H1 (cell line): ENCODE data around the gene ZBTB16. TPM values are rescaled to one million over a fixed set of nuclear protein-coding genes. Genes with fewer than 3 reads are reported as not detected.

Source experiments
- CTCF ChIA-PET: fragments of 300-600 bp; sonication (Branson Sonifier 250); formaldehyde crosslinking; loops from one replicate; lab custom pipeline; 2021; ENCODE audit not compliant: partially characterized antibody; lab: Charles Lee
- POLR2A ChIA-PET: fragments of 300-600 bp; sonication (Branson Sonifier 250); formaldehyde crosslinking; loops from one replicate; lab custom pipeline; 2021; ENCODE audit warnings: inconsistent platforms; ENCODE audit not compliant: partially characterized antibody; lab: Charles Lee
- DNase-seq, 2 experiments: peaks; one replicate each; pipeline versions ENCODE4 v3.0.0 to v3.0.0-alpha.2; 2010 to 2022; ENCODE audit warnings: low spot score in 2 of 2, low read depth in 1 of 2, mixed read lengths in 1 of 2
- FAIRE-seq: peaks from 2 replicates; lab custom pipeline; 2011; peaks lifted over from hg19 to GRCh38; lab: Jason Lieb, UNC
- H2AFZ ChIP-seq: 2 replicates; pipeline ENCODE4 v1.8.1; 2012; ENCODE audit warnings: low read length, inconsistent platforms
- H2AK5ac ChIP-seq: 2 replicates; pipeline ENCODE4 v1.6.1; 2013; ENCODE audit warnings: low read depth, low read length
- H2BK120ac ChIP-seq: replicated peaks from 2 replicates; pipeline ENCODE3; 2013; ENCODE audit warnings: low read depth, low read length, inconsistent platforms
- H2BK12ac ChIP-seq: 2 replicates; pipeline ENCODE4 v1.6.1; 2013; ENCODE audit warnings: low read depth, low read length
- H2BK15ac ChIP-seq: 2 replicates; pipeline ENCODE4 v1.6.1; 2013; ENCODE audit warnings: low read length
- H2BK20ac ChIP-seq: 2 replicates; pipeline ENCODE4 v1.6.1; 2013; ENCODE audit warnings: low read length
- H2BK5ac ChIP-seq: 2 replicates; pipeline ENCODE4 v1.6.1; 2013; ENCODE audit warnings: low read depth, low read length
- H3K14ac ChIP-seq: 2 replicates; pipeline ENCODE4 v1.6.1; 2013; ENCODE audit warnings: inconsistent platforms; ENCODE audit not compliant: insufficient read length
- H3K18ac ChIP-seq: 2 replicates; pipeline ENCODE4 v1.6.1; 2013; ENCODE audit warnings: low read length; ENCODE audit errors: extremely low read depth
- H3K23ac ChIP-seq: 2 replicates; pipeline ENCODE4 v1.6.1; 2013; ENCODE audit warnings: inconsistent platforms; ENCODE audit not compliant: insufficient read length
- H3K23me2 ChIP-seq: 2 replicates; pipeline ENCODE4 v1.6.1; 2013; ENCODE audit warnings: low read depth, low read length
- H3K27ac ChIP-seq: 2 replicates; pipeline ENCODE4 v1.6.1; 2011; ENCODE audit warnings: low read depth, low read length, inconsistent platforms
- H3K27me3 ChIP-seq, 4 experiments: replicated peaks in 1 of 4; 1 replicate in 1 of 4; 2 replicates in 3 of 4; pipeline versions ENCODE4 v1.6.1 to v1.8.1; 2011 to 2013; ENCODE audit warnings: low read length in 3 of 4, mild to moderate bottlenecking in 3 of 4, inconsistent platforms in 2 of 4, mixed read lengths in 2 of 4, moderate library complexity in 1 of 4; ENCODE audit not compliant: control insufficient read depth in 3 of 4, insufficient read depth in 3 of 4; ENCODE audit errors: extremely low read depth in 1 of 4
- H3K36me3 ChIP-seq, 4 experiments: 2 replicates each; pipeline versions ENCODE4 v1.6.1 to v1.8.1; 2011 to 2013; ENCODE audit warnings: mild to moderate bottlenecking in 4 of 4, low read length in 3 of 4, moderate library complexity in 2 of 4, control low read depth in 1 of 4, inconsistent platforms in 1 of 4; ENCODE audit not compliant: insufficient read depth in 4 of 4, control insufficient read depth in 2 of 4
- H3K4ac ChIP-seq: replicated peaks from 2 replicates; pipeline ENCODE3; 2013; ENCODE audit warnings: low read length, low read depth, mixed read lengths, inconsistent platforms; ENCODE audit not compliant: insufficient read length
- H3K4me1 ChIP-seq, 4 experiments: replicated peaks in 1 of 4; 1 replicate in 1 of 4; 2 replicates in 3 of 4; pipeline versions ENCODE4 v1.6.1 to v1.8.1; 2011 to 2013; ENCODE audit warnings: low read length in 3 of 4, inconsistent platforms in 2 of 4, mixed read lengths in 1 of 4; ENCODE audit not compliant: insufficient read depth in 4 of 4, control insufficient read depth in 3 of 4
- H3K4me2 ChIP-seq, 2 experiments: 2 replicates each; pipeline versions ENCODE4 v1.6.1 to v1.8.1; 2011 to 2013; ENCODE audit warnings: low read depth in 2 of 2, low read length in 2 of 2, control low read depth in 1 of 2, inconsistent platforms in 1 of 2, mild to moderate bottlenecking in 1 of 2; ENCODE audit not compliant: insufficient read depth in 1 of 2
- H3K4me3 ChIP-seq, 4 experiments: fragments of 200-600, 300-600 bp in 1 of 4; sonication (generic), shearing (Covaris generic), sonication (Bioruptor Twin) in 1 of 4; 2 replicates each; pipeline versions ENCODE4 v1.5.1 to v1.8.1; 2011 to 2016; ENCODE audit warnings: low read length in 4 of 4, low read depth in 3 of 4, control low read depth in 2 of 4, inconsistent platforms in 2 of 4, mild to moderate bottlenecking in 2 of 4, mixed read lengths in 1 of 4, moderate library complexity in 1 of 4; ENCODE audit not compliant: insufficient read depth in 2 of 4; ENCODE audit errors: extremely low read depth in 1 of 4
- H3K56ac ChIP-seq: replicated peaks from 2 replicates; pipeline ENCODE3; 2013; ENCODE audit warnings: low read depth, mild to moderate bottlenecking, mixed read lengths, low read length, inconsistent platforms; ENCODE audit not compliant: insufficient read length
- H3K79me1 ChIP-seq: 2 replicates; pipeline ENCODE4 v1.6.1; 2013; ENCODE audit warnings: low read depth, low read length, control low read depth
- H3K79me2 ChIP-seq, 2 experiments: 2 replicates each; pipeline versions ENCODE4 v1.6.1 to v1.8.1; 2012 to 2013; ENCODE audit warnings: low read length in 2 of 2, mild to moderate bottlenecking in 2 of 2, inconsistent platforms in 1 of 2; ENCODE audit not compliant: insufficient read depth in 2 of 2, control insufficient read depth in 1 of 2
- H3K9ac ChIP-seq, 4 experiments: replicated peaks in 1 of 4; 1 replicate in 1 of 4; 2 replicates in 3 of 4; pipeline versions ENCODE4 v1.6.1 to v1.8.1; 2011 to 2013; ENCODE audit warnings: low read depth in 3 of 4, low read length in 3 of 4, control low read depth in 2 of 4, mild to moderate bottlenecking in 2 of 4, moderate library complexity in 2 of 4, inconsistent platforms in 1 of 4; ENCODE audit errors: extremely low read depth in 1 of 4
- H3K9me3 ChIP-seq, 2 experiments: 2 replicates each; pipeline versions ENCODE4 v1.6.1 to v1.8.1; 2012 to 2013; ENCODE audit warnings: mild to moderate bottlenecking in 2 of 2, moderate library complexity in 2 of 2, control low read depth in 1 of 2, inconsistent platforms in 1 of 2, low read depth in 1 of 2, low read length in 1 of 2, mixed read lengths in 1 of 2; ENCODE audit not compliant: insufficient read depth in 2 of 2
- H4K20me1 ChIP-seq, 2 experiments: replicated peaks in 1 of 2; 2 replicates each; pipeline versions ENCODE3 to v1.8.1; 2011 to 2013; ENCODE audit warnings: inconsistent platforms in 2 of 2, low read length in 2 of 2, mild to moderate bottlenecking in 1 of 2; ENCODE audit not compliant: insufficient read depth in 2 of 2, control insufficient read depth in 1 of 2
- H4K5ac ChIP-seq: 2 replicates; pipeline ENCODE4 v1.6.1; 2013; ENCODE audit warnings: low read length, low read depth, mixed read lengths, inconsistent platforms; ENCODE audit not compliant: insufficient read length
- H4K8ac ChIP-seq: 2 replicates; pipeline ENCODE4 v1.8.0; 2013; ENCODE audit warnings: mild to moderate bottlenecking, moderate library complexity, low read length, inconsistent platforms; ENCODE audit not compliant: insufficient read depth; ENCODE audit errors: extremely low read depth
- H4K91ac ChIP-seq: replicated peaks from 2 replicates; pipeline ENCODE3; 2013; ENCODE audit warnings: low read length, mixed read lengths, inconsistent platforms; ENCODE audit not compliant: insufficient read length
- NRF1 ChIP-seq: IDR thresholded peaks from 2 replicates; pipeline ENCODE4 v1.6.1; 2011; ENCODE audit warnings: mild to moderate bottlenecking, low read depth, low read length, improper control_type of control experiment
- POLR2AphosphoS5 ChIP-seq: IDR thresholded peaks from 2 replicates; pipeline ENCODE4 v1.6.1; 2011; ENCODE audit warnings: low read depth, low read length
- SRF ChIP-seq: IDR thresholded peaks from 2 replicates; pipeline ENCODE4 v1.6.1; 2011; ENCODE audit warnings: mild to moderate bottlenecking, low read depth, low read length, moderate library complexity
- WGBS, 2 experiments: shearing (Covaris generic) in 1 of 2; methylation state at CpG; one replicate each; pipeline versions ENCODE4 v1.1.6 to v1.1.7; 2013 to 2015; ENCODE audit warnings: low lambda C conversion rate in 2 of 2, mixed read lengths in 2 of 2, inconsistent platforms in 1 of 2, low coverage in 1 of 2, missing lambda C conversion rate in 1 of 2; ENCODE audit not compliant: insufficient replicate concordance in 2 of 2, insufficient coverage in 1 of 2, insufficient read length in 1 of 2; ENCODE audit errors: extremely low coverage in 1 of 2, missing lambda C conversion rate in 1 of 2; 5-methylcytosine and 5-hydroxymethylcytosine counted together
- polyA plus RNA-seq, 7 experiments: library from polyadenylated mRNA; depleted of rRNA in 3 of 7; stranded (reverse) in 5 of 7; unstranded in 2 of 7; fragments of >200 nt in 5 of 7; fragments of 200-250 nt in 2 of 7; gene quantifications; 1 replicate in 5 of 7; 2 replicates in 1 of 7; 4 replicates in 1 of 7; pipeline versions ENCODE4 v1.2.1 to v1.2.3, GENCODE V29; 2011 to 2013; ENCODE audit warnings: missing spikeins in 2 of 7, mixed read lengths in 2 of 7
- total RNA-seq: library from RNA; stranded (reverse); fragmentation: NEBNext Ultra II Directional; extraction: Animal tissue kit (Norgen Biotek cat#: 25700); gene quantifications from 2 replicates; pipeline ENCODE4 v1.2.1, GENCODE V29; 2021

Gene ZBTB16
- total and polyA plus RNA-seq, 2 of the 8 experiments (the other 6 are each of a cell fraction or from before 2014, with no cell fraction given): 0.12 to 0.61 TPM

GRCh38 chr11:114153224-114153623 is 93.7 kb downstream of the ZBTB16 start:
- no peak overlapping the region for H2AFZ ChIP-seq
- FAIRE-seq: no peak
- no peaks in the 10 kb centered on the region for H3K23me2 ChIP-seq
- H2BK5ac ChIP-seq: no peak overlapping the region
- POLR2A ChIA-PET: no interaction called here
- H3K14ac ChIP-seq: no peak overlapping the region
- H2BK12ac ChIP-seq: no peak overlapping the region
- H3K4ac ChIP-seq: no peak overlapping the region
- TF ChIP-seq NRF1: no peak
- no peak for TF ChIP-seq POLR2AphosphoS5
- no peak for TF ChIP-seq SRF
- H3K79me1 ChIP-seq: no peaks in the 10 kb centered on the region
- H2AK5ac ChIP-seq: no peak overlapping the region
- no peak overlapping the region for H3K27ac ChIP-seq
- H3K4me1 ChIP-seq: no peaks in the 10 kb centered on the region; a peak in 1 of 7 replicates
- no peak overlapping the region for H3K4me2 ChIP-seq
- H2BK20ac ChIP-seq: no peak overlapping the region
- H4K8ac ChIP-seq: no peak overlapping the region
- H3K4me3 ChIP-seq: no peak overlapping the region
- no peaks in the 10 kb centered on the region for H3K9me3 ChIP-seq
- no peak overlapping the region for H2BK15ac ChIP-seq
- no peak overlapping the region for H4K91ac ChIP-seq
- H3K9ac ChIP-seq: no peak overlapping the region
- H3K36me3 ChIP-seq: no peaks in the 10 kb centered on the region
- no peak overlapping the region for H4K5ac ChIP-seq
- no peaks in the 10 kb centered on the region for H3K27me3 ChIP-seq
- H3K23ac ChIP-seq: no peak overlapping the region
- H2BK120ac ChIP-seq: no peak overlapping the region
- no peaks in the 10 kb centered on the region for H4K20me1 ChIP-seq
- 84% methylated on average over 4 of the region's 4 CpGs; no CpG with 5 or more reads in 1 of the 2 experiments for WGBS, 2 experiments
- no peak for DNase-seq
- no peak overlapping the region for H3K18ac ChIP-seq
- CTCF ChIA-PET: no interaction called here
- no peak overlapping the region for H3K56ac ChIP-seq
- no peaks in the 10 kb centered on the region for H3K79me2 ChIP-seq
